Gastrocnemius medialis (tissue), 4 donors: Measurements from ENCODE around the gene CFC1B.
"Not testable (repeated sequence)": the region's sequence is repeated elsewhere in the genome, so short reads cannot be mapped to it uniquely, and the experiment has no call there.

Experiments used
- CTCF ChIP-seq, 5 experiments: fragments of 450-650 bp in 3 of 5; fragments of 200-600 bp in 2 of 5; sonication (generic) in 2 of 5; IDR thresholded peaks in 4 of 5; conservative IDR thresholded peaks in 1 of 5; 1 replicate in 4 of 5; 2 replicates in 1 of 5; pipeline ENCODE4 v1.5.1; 2016 to 2019; ENCODE audit warnings: antibody characterized with exemption in 5 of 5, mild to moderate bottlenecking in 3 of 5, moderate library complexity in 3 of 5
- POLR2A ChIP-seq, 2 donors: fragments of 450-650 bp; IDR thresholded peaks; one replicate each; pipeline ENCODE4 v1.6.1; 2017; ENCODE audit warnings: antibody characterized with exemption in 2 of 2, mild to moderate bottlenecking in 2 of 2, moderate library complexity in 2 of 2

GRCh38 chr2:130491073-130491472 lies 29.9 kb upstream of the CFC1B start:
- TF ChIP-seq CTCF (IDR thresholded peaks at IDR 0.05 in 4 of 5, conservative IDR thresholded peaks at IDR 0.05 in 1 of 5); POLR2A (IDR thresholded peaks at IDR 0.05): not testable (repeated sequence)
